Measurements from ENCODE around the gene TGM1. TPM values are rescaled to one million over a fixed set of nuclear protein-coding genes. Genes with fewer than 3 reads are reported as not detected.

Gene TGM1
- 1 to 10 TPM; 2.6 to 3.2 TPM for total RNA-seq

DNA sequence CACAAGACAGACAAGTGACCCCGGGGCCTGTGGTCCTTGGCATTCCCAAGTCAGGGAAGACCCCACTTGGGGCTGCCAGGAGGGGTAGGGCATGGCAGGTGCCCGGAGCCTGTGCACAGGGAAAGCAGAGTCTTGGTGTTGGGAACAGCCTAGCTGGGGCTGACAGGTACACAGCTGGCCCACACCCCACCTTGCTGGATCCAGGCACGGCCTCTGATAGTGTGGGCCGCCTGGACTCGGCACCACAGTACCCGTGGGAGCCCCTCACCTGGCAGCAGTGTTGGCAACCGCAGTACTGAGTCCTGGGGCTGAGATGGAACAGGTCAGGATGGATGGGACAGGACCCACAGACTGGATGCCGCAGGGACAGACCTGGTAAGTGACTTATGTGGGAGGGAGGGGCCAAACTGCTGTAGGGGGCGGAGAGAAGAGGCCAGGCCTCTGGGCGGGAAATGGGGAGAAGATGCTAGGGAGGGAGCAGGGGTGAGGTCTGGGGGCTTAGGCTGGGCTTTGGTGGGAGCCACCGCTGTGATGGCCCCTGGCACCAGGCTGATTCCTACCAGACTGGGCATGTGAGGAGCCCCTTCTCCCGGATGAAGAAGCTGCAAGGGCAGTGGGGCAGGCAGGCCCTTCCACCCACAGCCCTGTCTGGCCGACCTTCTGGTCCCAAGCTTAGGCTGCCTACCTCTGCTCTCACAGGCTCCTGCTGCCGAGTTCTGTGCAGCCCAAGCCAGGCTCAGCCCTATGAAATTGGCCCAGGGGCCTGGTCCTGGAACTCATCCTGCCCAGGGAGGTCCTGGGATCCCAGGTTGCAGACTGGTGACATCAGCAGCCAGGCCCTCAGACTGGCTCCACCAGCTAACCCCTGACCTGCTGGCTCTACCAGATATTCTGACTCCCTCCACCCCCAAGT, at the start of gene TGM1:
TSS of gene TGM1 (minus strand) at position 357 of the 913 bp plus-strand sequence. CDS start 825 bp downstream, outside the sequence.
- POLR2A ChIA-PET, result no interaction called here
- CTCF ChIA-PET, result no interaction called here

DNA sequence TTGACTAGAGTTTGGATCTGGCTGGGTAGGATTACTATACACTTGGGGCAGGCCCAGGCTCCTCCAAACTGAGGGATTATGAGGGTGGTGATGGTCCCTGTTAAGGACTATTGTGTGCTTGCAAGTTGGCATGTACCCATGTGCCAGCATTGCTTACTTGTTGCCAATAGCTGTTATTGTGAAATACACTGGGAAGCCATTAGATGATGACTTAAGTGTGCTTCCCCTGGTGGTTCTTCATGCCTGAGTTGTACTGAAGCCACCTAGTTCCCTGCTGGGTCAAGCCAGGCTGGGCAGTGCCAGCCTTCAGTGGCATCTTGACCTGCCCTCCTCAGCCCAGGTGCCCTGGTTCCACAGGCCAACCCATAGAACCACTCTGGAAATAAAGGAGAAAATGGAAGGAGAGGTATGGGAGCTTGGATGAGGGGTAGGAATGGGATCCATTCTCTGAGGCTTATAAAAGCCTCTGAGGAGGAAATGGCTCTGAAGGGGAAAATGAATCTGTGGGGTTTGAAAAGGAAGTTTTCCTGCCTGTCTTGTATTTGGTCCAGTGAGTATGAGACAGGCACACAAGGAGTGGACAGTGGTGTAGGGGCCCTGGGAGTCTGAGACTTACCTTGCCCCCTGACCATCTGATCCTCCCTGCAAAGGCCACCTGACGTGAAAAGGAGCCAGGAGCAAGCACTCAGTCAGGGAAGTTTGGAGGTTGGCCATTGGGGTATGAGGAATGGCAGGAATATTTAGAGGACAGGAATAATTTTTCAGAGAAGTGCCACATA, 49.0 kb upstream of the TGM1 start:
- CTCF ChIA-PET, result interaction anchor here (1.0 to 8.6 kb wide), 8 partner anchors 9 to 124 kb away, joined by 3 to 57 read pairs (median 25); partner anchors contain the start of genes ADCY4, CBLN3, DHRS1 and KHNYN
- POLR2A ChIA-PET, result interaction anchor here (1.2 to 2.6 kb wide), 3 partner anchors 12 to 117 kb away, joined by 3 to 21 read pairs (median 9); partner anchors contain the start of genes DHRS1, NOP9, TINF2 and TM9SF1

DNA sequence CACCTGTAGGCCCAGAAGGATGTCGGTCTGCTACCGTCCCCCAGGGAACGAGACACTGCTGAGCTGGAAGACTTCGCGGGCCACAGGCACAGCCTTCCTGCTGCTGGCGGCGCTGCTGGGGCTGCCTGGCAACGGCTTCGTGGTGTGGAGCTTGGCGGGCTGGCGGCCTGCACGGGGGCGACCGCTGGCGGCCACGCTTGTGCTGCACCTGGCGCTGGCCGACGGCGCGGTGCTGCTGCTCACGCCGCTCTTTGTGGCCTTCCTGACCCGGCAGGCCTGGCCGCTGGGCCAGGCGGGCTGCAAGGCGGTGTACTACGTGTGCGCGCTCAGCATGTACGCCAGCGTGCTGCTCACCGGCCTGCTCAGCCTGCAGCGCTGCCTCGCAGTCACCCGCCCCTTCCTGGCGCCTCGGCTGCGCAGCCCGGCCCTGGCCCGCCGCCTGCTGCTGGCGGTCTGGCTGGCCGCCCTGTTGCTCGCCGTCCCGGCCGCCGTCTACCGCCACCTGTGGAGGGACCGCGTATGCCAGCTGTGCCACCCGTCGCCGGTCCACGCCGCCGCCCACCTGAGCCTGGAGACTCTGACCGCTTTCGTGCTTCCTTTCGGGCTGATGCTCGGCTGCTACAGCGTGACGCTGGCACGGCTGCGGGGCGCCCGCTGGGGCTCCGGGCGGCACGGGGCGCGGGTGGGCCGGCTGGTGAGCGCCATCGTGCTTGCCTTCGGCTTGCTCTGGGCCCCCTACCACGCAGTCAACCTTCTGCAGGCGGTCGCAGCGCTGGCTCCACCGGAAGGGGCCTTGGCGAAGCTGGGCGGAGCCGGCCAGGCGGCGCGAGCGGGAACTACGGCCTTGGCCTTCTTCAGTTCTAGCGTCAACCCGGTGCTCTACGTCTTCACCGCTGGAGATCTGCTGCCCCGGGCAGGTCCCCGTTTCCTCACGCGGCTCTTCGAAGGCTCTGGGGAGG, 47.9 kb upstream of the TGM1 start, which contains the start of gene LTB4R:
TSS of gene LTB4R (plus strand) at position 857 of the 959 bp plus-strand sequence. CDS start 4,150 bp downstream, outside the sequence.
- CTCF ChIA-PET, result interaction anchor here (1.0 to 8.6 kb wide), 10 partner anchors 11 to 125 kb away, joined by 3 to 57 read pairs (median 13); partner anchors contain the start of genes ADCY4, CBLN3, DHRS1 and KHNYN
- POLR2A ChIA-PET, result interaction anchor here (0.9 to 2.6 kb wide), 5 partner anchors 11 to 120 kb away, joined by 3 to 21 read pairs (median 4); partner anchors contain the start of genes DHRS1, NOP9, TINF2 and TM9SF1

DNA sequence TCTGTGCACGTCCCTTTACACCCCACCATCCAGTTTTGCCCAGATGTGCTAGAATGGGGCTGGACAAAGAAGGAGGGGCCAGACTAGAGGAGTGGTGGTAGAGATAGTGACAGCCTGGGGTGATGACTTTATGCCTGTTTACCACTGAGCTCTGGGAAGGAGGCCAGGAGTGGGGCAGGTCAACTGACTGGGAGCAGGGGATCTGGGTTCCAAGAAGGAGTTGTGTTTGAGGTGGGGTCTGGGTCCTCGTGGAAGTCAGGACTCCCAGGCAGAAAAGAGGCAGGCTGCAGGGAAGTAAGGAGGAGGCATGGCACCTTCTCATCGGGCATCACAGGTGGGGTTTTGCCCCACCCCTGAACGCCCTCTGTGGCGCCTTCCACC, 47.3 kb upstream of the TGM1 start:
- CTCF ChIA-PET, result interaction anchor here (1.2 to 8.6 kb wide), 8 partner anchors 12 to 126 kb away, joined by 3 to 57 read pairs (median 25); partner anchors contain the start of genes ADCY4, CBLN3, DHRS1 and KHNYN
- POLR2A ChIA-PET, result interaction anchor here (0.9 to 2.6 kb wide), 4 partner anchors 10 to 121 kb away, joined by 3 to 21 read pairs (median 6); partner anchors contain the start of genes DHRS1, NOP9 and TINF2

DNA sequence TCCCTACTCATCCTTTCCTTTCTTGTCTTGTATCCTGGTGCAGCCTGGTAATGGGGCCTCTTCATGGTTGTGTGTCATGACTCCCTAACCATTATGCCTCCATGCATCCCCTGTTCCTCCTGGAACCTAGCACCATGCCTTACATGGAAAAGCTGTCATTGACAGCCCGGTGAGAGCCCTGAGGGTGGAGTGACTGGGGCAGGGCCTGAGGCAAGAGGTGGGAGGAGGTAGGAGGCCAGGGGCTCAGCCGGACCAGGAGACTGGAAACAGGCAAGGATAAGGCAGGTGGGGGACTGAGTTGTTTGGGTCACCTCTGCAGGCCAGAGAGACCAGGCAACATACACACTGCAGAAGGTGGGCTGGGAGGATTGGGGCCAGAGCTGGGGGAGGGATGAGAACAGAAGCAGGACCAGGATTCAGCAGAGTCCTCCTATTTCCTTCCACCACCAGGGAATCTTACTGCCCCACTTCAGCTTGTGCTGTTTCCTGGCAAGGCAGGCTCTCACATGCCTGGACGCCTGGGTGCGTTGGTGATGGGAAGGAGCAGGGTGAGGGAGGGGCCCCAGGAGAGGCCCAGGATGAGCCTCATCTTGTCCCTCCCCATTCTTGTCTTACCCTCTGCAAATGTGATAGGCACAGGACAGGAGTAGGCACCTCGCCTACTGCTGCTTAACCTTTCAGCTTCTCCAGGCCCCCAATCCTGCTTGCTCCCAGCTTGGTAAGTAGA, 46.7 kb upstream of the TGM1 start, which contains the start of gene LTB4R2:
TSS of gene LTB4R2 (plus strand) at position 603 of the 727 bp plus-strand sequence. CDS start 525 bp downstream, outside the sequence.
- ChIA-PET CTCF (interaction anchor here (0.8 to 8.6 kb wide), 10 partner anchors 11 to 127 kb away, joined by 3 to 57 read pairs (median 15); partner anchors contain the start of genes ADCY4, CBLN3, DHRS1 and KHNYN), POLR2A (interaction anchor here (0.9 to 2.6 kb wide), 4 partner anchors 9 to 121 kb away, joined by 3 to 21 read pairs (median 6); partner anchors contain the start of genes DHRS1, NOP9 and TINF2)

DNA sequence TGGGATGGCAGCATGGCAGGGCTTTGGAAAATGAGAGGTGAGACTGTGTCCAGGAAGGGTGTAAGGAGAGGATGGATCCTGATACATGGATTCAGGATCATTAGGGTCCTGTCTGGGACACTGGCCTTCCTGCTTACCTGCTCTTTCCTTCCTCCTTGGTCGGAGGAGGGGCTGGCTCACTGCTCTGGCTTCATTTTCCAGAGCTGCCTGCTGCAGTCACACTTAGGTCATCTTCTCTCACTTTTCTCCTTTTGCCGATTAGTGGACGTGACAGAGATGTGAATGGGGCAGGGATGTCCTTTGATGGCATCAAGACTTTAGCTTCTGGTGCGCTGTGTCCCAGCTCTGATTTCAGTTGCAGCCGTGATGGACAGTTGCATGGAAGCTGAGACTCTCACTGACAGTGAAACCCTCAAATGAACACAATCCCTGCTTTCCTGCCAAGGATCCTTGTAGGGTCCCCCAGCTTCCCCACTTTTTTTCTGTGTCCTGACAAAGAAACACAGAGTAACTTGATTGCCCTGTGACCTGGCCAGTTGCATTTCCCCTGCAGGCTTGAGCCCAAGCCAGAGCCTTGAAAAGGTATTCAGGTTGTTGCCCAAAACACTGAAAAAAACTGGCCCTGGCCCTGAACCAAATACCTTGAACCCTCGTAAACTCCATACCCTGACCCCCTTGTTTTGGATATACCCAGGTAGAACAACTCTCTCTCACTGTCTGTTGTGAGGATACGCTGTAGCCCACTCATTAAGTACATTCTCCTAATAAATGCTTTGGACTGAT, 45.6 kb upstream of the TGM1 start:
- CTCF ChIA-PET, result interaction anchor here (0.7 to 8.6 kb wide), 27 partner anchors 10 to 228 kb away, joined by 3 to 57 read pairs (median 6); partner anchors contain the start of genes ADCY4, CBLN3, CHMP4A and DHRS1
- POLR2A ChIA-PET, result interaction anchor here (0.9 to 1.1 kb wide), 2 partner anchors 9 to 67 kb away, joined by 3 read pairs; partner anchors contain the start of genes DHRS1, NOP9 and TINF2

DNA sequence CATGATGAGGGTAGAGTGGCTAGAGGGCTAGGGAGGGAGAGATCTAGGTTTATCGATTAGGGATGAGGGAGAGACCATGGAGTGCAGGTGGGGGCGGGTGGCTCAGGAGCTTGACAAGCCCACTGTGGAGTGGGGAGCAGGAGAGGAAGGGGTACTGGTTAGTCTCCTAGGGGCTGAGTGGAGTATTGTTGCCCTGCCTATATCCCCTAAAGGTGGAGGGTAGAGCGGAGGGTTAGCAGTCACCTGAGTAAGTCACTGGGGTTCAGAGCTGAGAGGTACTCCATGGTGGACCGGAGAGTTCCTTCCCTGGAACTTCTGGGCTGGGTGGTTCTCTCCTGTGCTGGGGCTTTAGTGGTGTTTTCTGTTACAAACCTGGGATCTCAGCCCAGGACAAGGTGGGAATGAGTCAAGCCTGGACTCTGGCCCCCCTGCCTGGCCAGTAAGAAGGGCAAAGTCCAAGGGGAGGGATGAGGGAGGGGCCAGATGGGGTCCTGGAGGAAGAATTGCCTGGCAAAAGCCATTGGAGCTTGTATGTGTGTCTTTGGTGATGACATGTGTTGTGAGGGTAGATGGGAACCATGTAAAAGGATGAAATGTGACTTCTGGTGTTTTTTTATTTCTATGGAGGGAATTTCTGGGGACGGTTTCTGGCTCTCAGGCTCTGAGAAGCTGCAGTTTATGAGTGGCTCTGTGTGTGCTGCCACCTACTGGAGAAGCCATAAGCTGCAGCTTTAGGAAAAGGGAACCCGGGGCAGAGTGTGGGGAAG, 44.8 kb upstream of the TGM1 start, which contains the start of gene CIDEB:
TSS of gene CIDEB (minus strand) at position 403 of the 767 bp plus-strand sequence. CDS start at position 284, 119 bp downstream.
- CTCF ChIA-PET, result interaction anchor here (0.5 to 8.6 kb wide), 28 partner anchors 9 to 227 kb away, joined by 3 to 57 read pairs (median 6); partner anchors contain the start of genes ADCY4, CBLN3, CHMP4A and DHRS1
- POLR2A ChIA-PET, result interaction anchor here (0.9 to 1.1 kb wide), 2 partner anchors 8 to 66 kb away, joined by 3 read pairs; partner anchors contain the start of genes DHRS1, NOP9 and TINF2

DNA sequence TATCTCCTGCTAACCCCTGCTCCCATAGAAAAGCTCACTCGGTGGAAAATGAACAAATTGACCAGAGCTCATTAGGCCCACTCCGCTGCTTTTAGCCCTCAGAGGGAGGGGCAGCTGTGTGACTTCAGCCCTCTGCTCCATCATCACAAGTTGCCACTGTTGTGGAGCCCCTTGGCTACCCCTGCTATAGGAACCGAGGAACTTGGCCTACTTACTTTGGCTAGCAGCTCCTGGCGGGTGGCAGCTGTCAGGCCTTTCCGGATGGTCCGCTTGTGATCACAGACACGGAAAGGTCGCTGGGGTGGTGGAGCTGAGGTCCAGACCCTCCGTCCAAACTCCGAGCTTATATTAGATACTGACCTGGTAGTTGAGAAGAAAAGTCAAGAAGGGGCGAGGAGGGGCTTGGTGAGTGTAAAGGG, 44.2 kb upstream of the TGM1 start:
- CTCF ChIA-PET, result interaction anchor here (1.3 to 8.6 kb wide), 14 partner anchors 8 to 227 kb away, joined by 3 to 57 read pairs (median 6); partner anchors contain the start of genes ADCY4, DHRS1, NOP9 and TINF2
- POLR2A ChIA-PET, result no interaction called here

DNA sequence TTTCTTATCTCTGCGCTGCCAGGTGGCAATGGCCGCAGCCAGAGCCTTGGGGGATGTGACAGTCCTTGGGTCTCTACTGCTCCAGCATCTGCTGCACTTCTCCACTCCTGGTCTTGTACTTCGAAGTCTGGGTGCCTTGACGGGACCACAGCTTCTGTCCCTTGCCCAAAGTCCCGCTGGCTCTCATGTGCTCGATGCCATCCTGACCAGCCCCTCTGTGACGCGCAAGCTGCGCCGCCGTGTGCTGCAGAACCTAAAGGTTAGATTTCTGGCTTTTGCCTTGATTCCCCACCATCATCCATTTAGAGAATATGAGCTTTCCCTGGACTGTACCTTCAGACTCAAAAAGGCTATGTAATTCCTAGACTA, 41.0 kb upstream of the TGM1 start:
- POLR2A ChIA-PET, result no interaction called here
- CTCF ChIA-PET, result interaction anchor here (1.3 to 3.7 kb wide), 2 partner anchors 10 to 61 kb away, joined by 4 to 16 read pairs; partner anchors contain the start of gene TINF2

DNA sequence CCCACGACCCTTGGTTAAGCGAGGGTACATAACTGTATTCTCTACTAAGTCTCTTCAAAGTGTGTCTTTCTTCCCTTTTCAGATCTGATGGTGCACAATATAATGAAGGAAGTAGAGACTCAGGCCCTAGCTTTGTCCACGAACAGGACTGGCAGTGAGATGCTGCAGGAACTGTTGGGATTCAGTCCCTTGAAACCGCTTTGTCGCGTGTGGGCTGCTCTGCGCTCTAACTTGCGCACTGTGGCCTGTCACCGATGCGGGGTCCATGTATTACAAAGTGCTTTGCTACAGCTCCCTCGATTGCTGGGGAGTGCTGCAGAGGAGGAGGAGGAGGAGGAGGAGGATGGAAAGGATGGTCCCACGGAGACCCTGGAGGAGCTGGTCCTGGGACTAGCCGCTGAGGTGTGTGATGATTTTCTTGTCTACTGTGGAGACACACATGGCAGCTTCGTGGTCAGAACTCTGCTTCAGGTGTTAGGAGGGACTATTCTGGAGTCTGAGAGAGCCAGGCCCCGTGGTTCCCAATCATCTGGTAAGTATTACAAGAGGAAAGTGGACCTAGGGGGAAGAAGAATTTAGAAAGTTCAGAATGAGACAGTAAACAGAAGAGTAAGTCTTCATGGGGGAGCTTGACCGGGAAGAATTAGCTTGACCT, 37.5 kb upstream of the TGM1 start:
- POLR2A ChIA-PET, result interaction anchor here (0.8 to 3.2 kb wide), 6 partner anchors 8 to 87 kb away, joined by 3 to 21 read pairs (median 7); partner anchors contain the start of genes CHMP4A, LTB4R, LTB4R2 and RABGGTA
- CTCF ChIA-PET, result interaction anchor here (0.8 to 7.9 kb wide), 11 partner anchors 9 to 136 kb away, joined by 3 to 156 read pairs (median 4); partner anchors contain the start of genes CIDEB, LTB4R, LTB4R2 and TINF2

DNA sequence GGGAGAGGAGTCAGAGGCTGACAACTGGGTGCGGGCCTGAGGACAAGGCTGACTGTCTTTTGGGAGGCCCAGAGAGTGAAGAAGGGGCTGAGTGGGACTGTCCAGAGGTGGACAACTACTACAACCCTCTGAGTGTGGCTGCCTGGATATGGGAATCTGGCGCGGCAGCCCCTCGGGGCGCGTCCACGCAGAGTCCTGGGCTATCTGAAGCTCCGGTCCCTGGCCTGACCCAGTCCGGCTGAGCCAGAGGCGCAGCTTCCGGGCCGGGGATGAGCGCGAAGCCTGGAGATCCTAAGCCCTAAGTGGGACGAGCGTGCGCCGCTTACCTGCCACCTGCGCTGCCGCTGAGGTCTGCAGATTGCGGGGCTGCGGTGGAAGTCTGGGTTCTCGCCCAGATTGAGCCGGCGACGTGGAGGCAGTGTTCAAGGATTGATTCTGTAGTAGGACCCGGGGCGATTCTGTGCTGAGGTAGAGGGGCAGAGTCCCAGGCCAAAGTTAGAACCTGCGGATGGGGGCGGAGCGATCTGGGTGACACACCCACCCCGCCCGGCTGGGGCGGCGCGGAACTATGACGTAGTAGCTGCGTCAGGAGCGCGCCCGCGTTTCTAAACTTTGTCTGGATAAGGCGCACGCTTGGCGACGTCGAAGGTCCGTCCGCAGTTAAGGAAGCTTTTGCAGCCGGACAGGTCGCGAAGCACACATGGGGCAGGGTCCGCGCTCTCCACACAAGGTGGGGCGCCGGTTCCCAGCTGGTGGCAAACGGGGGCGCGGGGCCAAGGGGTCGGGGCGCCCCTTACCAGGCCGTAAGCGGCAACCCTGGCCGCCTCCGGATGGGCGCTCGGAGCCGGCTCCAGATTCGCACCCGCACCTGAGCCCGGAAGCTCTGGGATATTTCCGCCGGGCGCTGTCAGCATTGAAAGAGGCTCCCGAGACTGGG, 36.5 kb upstream of the TGM1 start, which contains the start of the genes DHRS1 and NOP9:
TSS of gene DHRS1 (minus strand) at position 526 of the 937 bp plus-strand sequence. CDS start 674 bp downstream, outside the sequence.
TSS of gene NOP9 (plus strand) at position 596 of the 937 bp plus-strand sequence. CDS start at position 701, 105 bp downstream.
- ChIA-PET POLR2A (interaction anchor here (0.8 to 3.2 kb wide), 6 partner anchors 9 to 86 kb away, joined by 3 to 21 read pairs (median 7); partner anchors contain the start of genes CHMP4A, LTB4R, LTB4R2 and RABGGTA), CTCF (interaction anchor here (0.8 to 7.9 kb wide), 11 partner anchors 9 to 137 kb away, joined by 3 to 156 read pairs (median 3); partner anchors contain the start of genes CIDEB, LTB4R, LTB4R2 and MDP1)

DNA sequence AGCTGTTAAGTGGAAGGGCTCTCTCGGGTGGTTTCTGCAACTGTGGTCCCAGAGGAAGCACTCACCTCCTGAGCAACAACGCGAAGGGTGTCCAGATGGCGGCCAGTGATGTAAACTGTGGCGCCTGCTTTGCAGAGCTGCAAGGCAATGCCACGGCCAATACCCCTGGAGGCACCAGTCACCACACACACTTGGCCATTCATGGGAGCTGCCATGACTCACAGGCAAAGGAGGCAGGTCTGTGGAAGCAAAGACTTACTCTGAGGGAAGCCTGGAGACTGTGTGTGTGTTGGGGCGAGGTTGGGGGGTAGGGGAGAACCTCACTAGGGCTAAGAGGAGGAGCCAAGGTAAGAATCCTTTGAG, 35.9 kb upstream of the TGM1 start:
- ChIA-PET CTCF (interaction anchor here (1.0 to 7.9 kb wide), 7 partner anchors 9 to 83 kb away, joined by 3 to 156 read pairs (median 4); partner anchors contain the start of genes CIDEB, LTB4R, LTB4R2 and MDP1), POLR2A (interaction anchor here (0.6 to 3.2 kb wide), 4 partner anchors 10 to 86 kb away, joined by 3 to 21 read pairs (median 13); partner anchors contain the start of genes CHMP4A, LTB4R, LTB4R2 and TINF2)
